GM19023 (cell line): ENCODE data around the gene MBIP.
"Not testable (repeated sequence)": the region's sequence is repeated elsewhere in the genome, so short reads cannot be mapped to it uniquely, and the experiment has no call there.

Source experiments
- ATAC-seq: cut with Tn5 transposase; IDR thresholded peaks from one replicate; pipeline ENCODE4 v1.9.1; 2021; ENCODE audit warnings: mild to moderate bottlenecking, moderate library complexity; ENCODE audit not compliant: unreplicated experiment

MBIP gene

GRCh38 chr14:36320200-36320896, at the start of gene MBIP:
Gene MBIP (minus strand): TSS chr14:36320637. CDS start chr14:36320588, 49 bp downstream.
- ATAC-seq = peak; percentile 97

DNA sequence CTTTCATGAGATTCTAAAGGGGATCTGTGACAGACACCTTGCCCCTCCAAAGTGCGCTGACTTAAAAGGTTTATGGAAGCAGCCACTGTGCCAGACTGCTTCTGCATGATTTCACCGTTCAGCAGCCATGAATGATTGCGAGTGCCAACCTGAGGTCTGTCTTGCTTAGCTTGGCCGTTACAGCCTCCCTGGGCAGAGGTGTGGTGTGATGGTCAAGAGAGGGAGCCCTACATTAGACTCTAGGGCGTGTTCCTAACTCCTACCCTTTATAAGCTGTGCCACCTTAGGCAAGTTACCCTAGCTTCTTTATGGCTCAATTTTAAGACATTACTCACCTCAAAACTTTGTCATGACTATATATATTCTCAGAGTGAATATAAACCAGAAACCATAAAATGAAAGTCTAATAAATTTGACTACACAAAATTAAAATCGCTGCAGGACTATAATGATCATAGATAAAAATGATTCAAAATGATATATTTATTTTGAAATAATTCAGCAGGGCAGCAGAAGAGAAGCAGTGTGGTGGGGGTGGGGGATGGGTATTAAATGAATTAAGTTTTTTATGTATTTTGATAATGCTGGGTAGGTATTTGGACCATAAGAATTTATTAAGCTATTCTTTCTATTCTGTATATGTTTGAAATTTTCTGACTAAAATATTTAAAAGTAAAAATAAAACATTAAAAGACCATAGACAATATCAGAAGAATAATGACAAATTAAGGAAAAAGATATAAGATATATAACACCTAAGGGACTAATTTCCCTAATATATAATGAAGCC, 47.7 kb upstream of the MBIP start:
- ATAC-seq = no peak

GRCh38 chr14:36365766-36366165, 45.3 kb upstream of the MBIP start:
- ATAC-seq = no peak

GRCh38 chr14:36363704-36364103, 43.3 kb upstream of the MBIP start:
- no peak for ATAC-seq

GRCh38 chr14:36362648-36363047, 42.2 kb upstream of the MBIP start:
- no peak for ATAC-seq

DNA sequence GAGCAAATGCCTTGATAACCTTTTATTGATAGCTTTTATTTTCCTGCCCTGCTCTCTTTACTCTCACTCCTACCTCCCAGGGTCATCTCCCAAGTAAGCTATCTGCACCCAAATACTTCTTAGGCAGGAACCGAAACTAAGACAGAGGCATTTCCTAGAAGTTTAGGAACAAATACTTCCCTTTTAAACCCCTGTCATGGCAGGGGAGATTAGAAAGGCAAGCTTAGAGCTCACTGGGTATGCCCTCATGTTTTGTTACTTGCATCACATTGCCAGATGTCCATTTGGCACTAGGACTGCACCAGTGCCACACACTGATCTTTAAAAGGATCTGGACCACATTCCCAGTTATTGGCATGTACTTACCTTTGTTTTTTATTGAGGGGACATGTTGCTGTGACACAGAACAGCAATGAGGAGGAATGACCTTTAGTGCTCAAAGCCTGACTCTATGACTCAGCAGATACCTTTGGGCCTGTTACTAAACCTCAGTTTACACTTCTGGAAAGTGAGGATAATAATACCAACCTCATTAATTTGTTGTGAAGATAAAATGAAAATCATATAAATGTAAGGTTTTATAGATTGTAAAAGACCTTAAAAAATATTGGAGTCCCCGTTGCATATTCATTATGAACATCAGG, 40.9 kb upstream of the MBIP start:
- ATAC-seq = no peak

DNA sequence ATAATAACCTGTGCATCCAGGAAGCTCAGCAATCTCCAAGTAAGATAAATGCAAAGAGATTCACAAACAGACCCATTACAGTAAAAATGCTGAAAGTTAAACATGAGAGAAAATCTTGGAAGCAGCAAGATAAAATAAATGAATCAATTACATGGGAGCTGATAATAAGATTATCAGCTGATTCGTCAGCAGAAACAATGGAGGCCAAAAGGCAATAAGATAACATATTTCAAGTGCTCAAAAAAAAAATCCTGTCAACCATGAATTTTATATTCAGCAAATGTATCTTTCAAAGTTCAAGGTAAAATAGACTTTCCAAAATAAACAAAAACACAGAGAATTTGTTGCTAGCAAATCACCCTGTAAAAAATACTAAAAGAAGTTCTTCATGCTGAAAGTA, 36.4 kb upstream of the MBIP start:
- ATAC-seq = no peak

DNA sequence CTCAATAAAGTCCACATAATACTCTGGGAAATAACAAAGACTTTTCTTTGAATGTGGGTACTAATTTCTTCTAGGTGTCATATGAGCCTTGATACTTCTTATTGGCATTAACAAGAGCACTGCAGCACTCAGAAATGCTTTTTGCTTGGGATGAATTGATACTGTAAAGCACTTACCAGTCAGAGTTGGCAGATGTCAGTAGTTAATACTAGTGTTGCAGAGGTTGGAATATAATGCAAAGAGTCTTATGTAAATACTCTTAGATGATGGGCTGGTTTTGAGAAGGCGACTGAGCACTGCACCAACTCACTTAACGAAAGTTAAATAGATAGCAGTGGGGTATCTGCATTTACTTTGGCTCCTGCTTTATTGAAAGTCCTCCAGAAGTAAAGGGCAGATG, 25.6 kb upstream of the MBIP start:
- no peak for ATAC-seq

GRCh38 chr14:36344211-36344610, 23.8 kb upstream of the MBIP start:
- no peak for ATAC-seq

DNA sequence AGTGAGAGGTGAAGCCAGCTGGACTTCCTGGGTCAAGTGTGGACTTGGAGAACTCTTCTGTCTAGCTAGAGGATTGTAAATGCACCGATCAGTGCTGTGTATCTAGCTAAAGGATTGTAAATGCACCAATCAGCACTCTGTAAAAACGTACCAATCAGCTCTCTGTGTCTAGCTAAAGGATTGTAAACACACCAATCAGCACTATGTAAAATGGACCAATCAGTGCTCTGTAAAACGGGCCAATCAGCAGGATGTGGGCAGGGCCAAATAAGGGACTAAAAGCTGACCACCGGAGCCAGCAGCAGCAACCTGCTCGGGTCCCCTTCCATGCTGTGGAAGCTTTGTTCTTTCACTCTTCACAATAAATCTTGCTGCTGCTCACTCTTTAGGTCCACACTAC, 21.4 kb upstream of the MBIP start:
- ATAC-seq = not testable (repeated sequence)

GRCh38 chr14:36340276-36340890, 19.9 kb upstream of the MBIP start:
- ATAC-seq = no peak

- no peak for ATAC-seq
These were observed 19.4 kb upstream of the MBIP start for GRCh38 chr14:36339816-36340215.

- no peak for ATAC-seq
These were observed 12.7 kb upstream of the MBIP start for GRCh38 chr14:36333119-36333518.

- ATAC-seq = not testable (repeated sequence)
These were observed 7.1 kb upstream of the MBIP start for GRCh38 chr14:36327573-36327972.

- ATAC-seq = no peak
These were observed 5.4 kb upstream of the MBIP start for GRCh38 chr14:36325853-36326252.

DNA sequence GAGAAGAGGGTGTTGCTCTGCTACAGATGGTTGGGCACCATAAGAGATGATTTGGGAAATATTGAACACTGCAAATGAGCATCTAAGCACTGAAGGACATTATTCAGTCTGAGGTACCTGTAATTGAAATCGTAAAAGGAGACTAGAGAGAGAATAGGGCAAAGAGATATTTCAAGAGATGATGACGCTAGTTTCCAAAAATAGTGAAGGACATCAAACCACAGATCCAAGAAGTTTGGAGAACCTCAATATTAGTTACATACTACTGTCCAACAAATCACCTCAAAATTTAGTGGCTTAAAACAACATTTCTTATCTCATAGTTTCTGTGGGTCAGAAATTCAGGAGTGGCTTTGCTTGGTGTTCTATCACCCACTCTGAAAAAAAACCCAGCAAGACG, 4.5 kb upstream of the MBIP start:
- no peak for ATAC-seq

DNA sequence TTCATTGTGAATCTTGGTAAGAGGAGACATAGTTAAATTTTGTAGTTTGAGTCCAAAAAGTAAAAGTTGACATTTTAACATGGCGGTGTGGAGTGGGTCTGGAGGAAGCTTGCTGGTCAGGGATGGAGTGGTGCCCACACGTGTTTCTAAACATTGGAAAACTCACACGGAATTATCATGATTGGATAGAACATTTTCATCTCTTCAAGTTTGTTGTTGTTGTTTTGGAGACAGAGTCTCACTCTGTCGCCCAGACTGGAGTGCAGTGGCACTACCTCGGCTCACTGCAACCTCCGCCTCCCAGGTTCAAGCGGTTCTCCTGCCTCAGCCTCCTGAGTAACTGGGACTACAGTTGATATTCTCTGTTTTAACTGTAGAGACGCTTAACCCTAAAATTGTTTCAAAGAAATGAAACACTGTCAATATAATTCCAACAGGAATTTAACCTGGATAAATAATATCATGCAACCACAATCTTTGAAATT, 502 bp upstream of the MBIP start:
- peak; percentile 24 for ATAC-seq

- no peak for ATAC-seq
These were observed 588 bp downstream of the MBIP start for GRCh38 chr14:36319899-36320199.

DNA sequence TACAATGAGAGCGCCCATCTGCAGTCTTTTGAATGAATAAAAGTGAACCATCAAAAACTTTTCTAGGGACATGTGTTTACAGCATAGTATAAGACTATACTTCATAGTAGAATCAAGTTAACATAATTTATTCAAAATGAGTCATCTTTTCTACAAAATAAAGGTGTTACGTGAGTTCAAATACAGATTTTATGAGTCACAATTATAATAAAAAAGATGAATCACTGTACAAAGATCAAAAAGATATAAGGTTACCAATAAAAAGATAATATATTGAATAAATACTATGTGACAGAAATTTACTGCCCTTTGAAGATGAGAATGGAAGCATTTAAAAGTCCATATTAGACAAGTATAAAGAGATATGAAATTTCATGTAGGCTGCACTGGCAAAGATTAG, 2.8 kb downstream of the MBIP start:
- no peak for ATAC-seq

GRCh38 chr14:36316131-36316530, 4.3 kb downstream of the MBIP start:
- no peak for ATAC-seq

DNA sequence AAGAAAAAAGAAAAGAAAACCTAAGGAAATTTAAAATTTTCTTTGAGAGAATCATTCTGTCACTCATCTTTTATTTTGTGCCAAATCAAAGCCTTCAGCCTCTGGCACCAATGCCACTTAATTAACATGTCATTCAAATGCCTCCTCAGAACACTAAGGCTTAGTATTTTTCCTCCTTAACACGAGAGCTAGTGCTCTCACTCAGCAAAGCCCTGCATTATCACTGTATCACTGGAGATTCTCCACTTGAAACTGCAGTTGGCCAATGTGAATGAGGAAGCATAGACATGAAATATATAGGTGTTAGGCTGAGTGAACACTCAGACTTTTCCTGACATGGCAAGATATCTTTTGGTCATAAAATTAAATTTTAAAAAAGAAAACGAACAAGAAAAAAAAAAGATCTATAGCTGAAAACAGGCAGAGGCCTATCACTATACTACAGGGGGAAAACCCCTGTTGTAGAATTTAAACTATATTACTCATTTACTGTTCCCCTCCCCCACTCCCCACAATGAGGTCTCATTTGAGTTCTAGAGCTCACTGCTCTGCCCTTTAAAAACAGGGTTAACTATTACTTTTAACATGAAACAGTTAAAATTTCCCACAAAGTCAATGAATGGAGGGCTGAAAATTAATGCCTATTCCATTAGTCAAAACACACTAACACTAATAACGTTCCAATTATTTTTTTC, 5.1 kb downstream of the MBIP start:
- ATAC-seq = peak; percentile 54
